K562 (cell line): Measurements from ENCODE around the gene TFE3. TPM values are rescaled to one million over a fixed set of nuclear protein-coding genes. Genes with fewer than 3 reads are reported as not detected.

Experiments
- ATAC-seq: fragments of 200-7000 bp; cut with Tn5 transposase; 3 replicates; pipeline ENCODE4 v1.9.1; 2020; ENCODE audit warnings: moderate library complexity
- BruUV-seq: library from RNA; stranded (reverse); fragments of 400-500 nt; replicated peaks from 2 replicates; lab custom pipeline; 2021; lab: Mats Ljungman, UMichigan
- CTCF ChIA-PET: fragments of 300-600 bp; formaldehyde crosslinking; extraction: SDS; loops from one replicate; lab custom pipeline; 2021; ENCODE audit warnings: low intra/inter-chr PET ratio; lab: Yijun Ruan, JAX
- POLR2A ChIA-PET: fragments of 300-600, 350-650 bp; sonication (Branson Sonifier 250); formaldehyde crosslinking; extraction: SDS; loops from one replicate; lab custom pipeline; 2021; ENCODE audit warnings: antibody characterized with exemption, inconsistent platforms; lab: Yijun Ruan, JAX
- DNase-seq, 4 experiments: peaks; one replicate each; pipeline versions ENCODE4 v3.0.0 to v3.0.0-alpha.2; 2011 to 2018; ENCODE audit warnings: low spot score in 3 of 4, mixed read lengths in 3 of 4; ENCODE audit errors: extremely low read depth in 1 of 4
- FAIRE-seq: peaks from 2 replicates; lab custom pipeline; 2011; peaks lifted over from hg19 to GRCh38; lab: Jason Lieb, UNC
- H2AFZ ChIP-seq: 2 replicates; pipeline ENCODE4 v1.6.0; 2011; ENCODE audit warnings: low read depth, low read length, control low read depth, inconsistent platforms
- H3K27ac ChIP-seq: fragments of 200-600 bp; 3 replicates; pipeline ENCODE4 v1.8.0; 2011; ENCODE audit warnings: low read depth, mild to moderate bottlenecking, control low read depth, inconsistent platforms, low read length, moderate library complexity, mixed read lengths; ENCODE audit errors: extremely low read depth
- H3K27me3 ChIP-seq, 2 experiments: fragments of 300-600 bp in 1 of 2; 2 replicates in 1 of 2; 3 replicates in 1 of 2; pipeline versions ENCODE4 v1.6.0 to v1.8.0; 2011; ENCODE audit warnings: inconsistent platforms in 2 of 2, low read length in 2 of 2, mild to moderate bottlenecking in 1 of 2, mixed read lengths in 1 of 2, moderate library complexity in 1 of 2; ENCODE audit not compliant: control insufficient read depth in 2 of 2, insufficient read depth in 2 of 2
- H3K36me3 ChIP-seq: fragments of 300-600 bp; 3 replicates; pipeline ENCODE4 v1.8.0; 2011; ENCODE audit warnings: mild to moderate bottlenecking, low read length, inconsistent platforms; ENCODE audit not compliant: control insufficient read depth, insufficient read depth
- H3K4me1 ChIP-seq, 2 experiments: fragments of 200-600 bp in 1 of 2; replicated peaks in 1 of 2; 2 replicates in 1 of 2; 3 replicates in 1 of 2; pipeline versions ENCODE4 v1.5.1 to v1.8.0; 2011; ENCODE audit warnings: inconsistent platforms in 2 of 2, low read length in 2 of 2, mild to moderate bottlenecking in 1 of 2, mixed read lengths in 1 of 2, moderate library complexity in 1 of 2; ENCODE audit not compliant: control insufficient read depth in 2 of 2, insufficient read depth in 2 of 2
- H3K4me2 ChIP-seq: 2 replicates; pipeline ENCODE4 v1.6.1; 2011; ENCODE audit warnings: low read length, control low read depth, inconsistent platforms, mixed read lengths; ENCODE audit not compliant: insufficient read depth
- H3K4me3 ChIP-seq: fragments of 200-600 bp; sonication (generic), shearing (Covaris generic); 2 replicates; pipeline ENCODE4 v1.5.1; 2016; ENCODE audit warnings: control low read depth, inconsistent platforms
- H3K79me2 ChIP-seq: fragments of 200-600 bp; 3 replicates; pipeline ENCODE4 v1.8.0; 2011; ENCODE audit warnings: low read length, inconsistent platforms; ENCODE audit not compliant: control insufficient read depth, insufficient read depth
- H3K9ac ChIP-seq, 2 experiments: 2 replicates each; pipeline versions ENCODE4 v1.6.0 to v1.6.1; 2011; ENCODE audit warnings: low read depth in 2 of 2, low read length in 2 of 2, control low read depth in 1 of 2, inconsistent platforms in 1 of 2, mild to moderate bottlenecking in 1 of 2, mixed read lengths in 1 of 2; ENCODE audit not compliant: insufficient read depth in 1 of 2
- H3K9me1 ChIP-seq: one replicate; pipeline ENCODE4 v1.6.0; 2011; ENCODE audit warnings: inconsistent platforms, mild to moderate bottlenecking, low read length, moderate library complexity; ENCODE audit not compliant: control insufficient read depth, insufficient read depth
- H3K9me3 ChIP-seq: replicated peaks from 2 replicates; pipeline ENCODE4 v1.5.1; 2011; ENCODE audit warnings: low read depth, low read length, inconsistent platforms; ENCODE audit not compliant: control insufficient read depth, insufficient read depth
- H4K20me1 ChIP-seq: replicated peaks from 2 replicates; pipeline ENCODE4 v1.6.1; 2011; ENCODE audit warnings: low read length, inconsistent platforms, mixed read lengths; ENCODE audit not compliant: control insufficient read depth, insufficient read depth
- BRF2 ChIP-seq: IDR thresholded peaks from 3 replicates; pipeline ENCODE4 v1.6.1; 2011; ENCODE audit warnings: borderline replicate concordance, mild to moderate bottlenecking; ENCODE audit not compliant: insufficient read length, insufficient read depth
- CEBPG ChIP-seq, 3 experiments: fragments of 200-800 bp in 1 of 3; sonication (Bioruptor generic) in 1 of 3; sonication (generic) in 1 of 3; formaldehyde crosslinking in 1 of 3; IDR thresholded peaks in 2 of 3; conservative IDR thresholded peaks in 1 of 3; 2 replicates each; pipeline versions ENCODE4 v1.6.1 to v1.8.0; 2016 to 2022; ENCODE audit warnings: missing compliant biosample characterization in 2 of 3, missing genetic modification characterization in 2 of 3, mild to moderate bottlenecking in 1 of 3, missing genetic modification reagents in 1 of 3
- CTBP1 ChIP-seq: fragments of 450-650 bp; IDR thresholded peaks from 2 replicates; pipeline ENCODE4 v1.6.1; 2016; ENCODE audit warnings: borderline replicate concordance
- JUND ChIP-seq, 2 experiments: IDR thresholded peaks; 2 replicates in 1 of 2; 3 replicates in 1 of 2; pipeline ENCODE4 v1.6.1; 2011; ENCODE audit warnings: borderline replicate concordance in 2 of 2, low read depth in 2 of 2, low read length in 2 of 2, improper control_type of control experiment in 1 of 2, missing biosample characterization in 1 of 2, missing genetic modification characterization in 1 of 2, missing genetic modification reagents in 1 of 2
- KLF10 ChIP-seq: fragments of 250-450 bp; sonication (Bioruptor Pico); IDR thresholded peaks from 2 replicates; pipeline ENCODE4 v1.6.1; 2021; ENCODE audit warnings: matching md5 sums
- NBN ChIP-seq: fragments of 450-650 bp; IDR thresholded peaks from 2 replicates; pipeline ENCODE4 v1.6.1; 2016; ENCODE audit warnings: low read depth, mild to moderate bottlenecking
- NR2F6 ChIP-seq: fragments of 450-650 bp; formaldehyde crosslinking; IDR thresholded peaks from 2 replicates; pipeline ENCODE4 v1.4.0; 2020; ENCODE audit warnings: mild to moderate bottlenecking
- PKNOX1 ChIP-seq: fragments of 450-650 bp; IDR thresholded peaks from 2 replicates; pipeline ENCODE4 v1.6.1; 2016
- POLR2A ChIP-seq: fragments of 450-650 bp; conservative IDR thresholded peaks from 2 replicates; pipeline ENCODE4 v1.6.1; 2016
- POLR2AphosphoS5 ChIP-seq: IDR thresholded peaks from 2 replicates; pipeline ENCODE4 v1.6.1; 2011; ENCODE audit warnings: mild to moderate bottlenecking, low read depth, low read length, moderate library complexity; ENCODE audit not compliant: control insufficient read depth, insufficient read depth
- ZNF740 ChIP-seq, 3 experiments: fragments of 200-800 bp in 1 of 3; sonication (Bioruptor generic) in 1 of 3; sonication (generic) in 1 of 3; formaldehyde crosslinking in 1 of 3; IDR thresholded peaks; 2 replicates each; pipeline versions ENCODE4 v1.6.1 to v1.8.0; 2016 to 2022; ENCODE audit warnings: mild to moderate bottlenecking in 2 of 3, missing compliant biosample characterization in 2 of 3, missing genetic modification characterization in 2 of 3, missing genetic modification reagents in 1 of 3
- ZNF76 ChIP-seq: fragments of 250-450 bp; sonication (Bioruptor Pico); IDR thresholded peaks from 2 replicates; pipeline ENCODE4 v1.4.0; 2020; ENCODE audit warnings: mild to moderate bottlenecking, moderate library complexity, borderline replicate concordance
- WGBS: fragments of 100-300 bp; shearing (Covaris generic); methylation state at CpG from one replicate; pipeline ENCODE4 v1.1.6; 2016; ENCODE audit warnings: low coverage, mixed read lengths; ENCODE audit not compliant: insufficient coverage; ENCODE audit errors: missing lambda C conversion rate; 5-methylcytosine and 5-hydroxymethylcytosine counted together
- in situ Hi-C: fragments of 300-500 bp; cut with MboI; formaldehyde crosslinking; loops from 4 replicates; pipeline ENCODE4 v1.15.0; 2018; ENCODE audit warnings: inconsistent platforms, mixed read lengths
- intact Hi-C: fragments of 100-400 bp; cut with micrococcal nuclease; formaldehyde crosslinking; loops from 2 replicates; pipeline ENCODE4 v1.14.2; 2022
- polyA plus RNA-seq, 8 experiments: library from polyadenylated mRNA; depleted of rRNA in 4 of 8; stranded (reverse) in 5 of 8; unstranded in 3 of 8; fragments of >200 nt; fragmentation: Nextera tagmentation in 2 of 8; fragmentation: Illumina TruSeq in 1 of 8; extraction: Ambion mirVana in 2 of 8; extraction: Trizol in 1 of 8; gene quantifications; 2 replicates each; pipeline versions ENCODE4 v1.2.1 to v1.2.3, GENCODE V29; 2011 to 2014; ENCODE audit warnings: inconsistent platforms in 1 of 8, missing spikeins in 1 of 8
- total RNA-seq, 7 experiments: library from RNA; depleted of rRNA in 6 of 7; stranded (reverse); fragments of >200 nt in 6 of 7; fragmentation: Illumina TruSeq in 2 of 7; extraction: Trizol in 2 of 7; gene quantifications; 2 replicates each; pipeline versions ENCODE4 v1.2.1 to v1.2.3, GENCODE V29; 2011 to 2021; ENCODE audit warnings: low replicate concordance in 1 of 7
- TF ChIP-seq, protein P1 (sequence below): fragments of 200-800 bp; sonication (Bioruptor generic); IDR thresholded peaks from 2 replicates; pipeline ENCODE4 v1.6.1; 2017; ENCODE audit warnings: missing genetic modification characterization, missing compliant biosample characterization

Gene TFE3
- total and polyA plus RNA-seq, 9 of the 15 experiments (the other 6 are each of a cell fraction or from before 2014, with no cell fraction given), result 1.9 to 20.3 (median 11.9) TPM

- TSS peak; percentile 71 for BruUV-seq
- POLR2A ChIA-PET, result interaction anchor here (0.5 to 1.0 kb wide), 4 partner anchors 39 to 540 kb away, joined by 3 to 4 read pairs (median 3); partner anchors contain the start of gene GRIPAP1
- Histone ChIP-seq H3K27ac (peak overlapping the region; percentile 89), H4K20me1 (no peaks in the 10 kb centered on the region), H3K4me1 (peaks cover 36 to 44% of the 10 kb centered on the region in 2 experiments; a peak in 4 of 5 replicates), H3K4me3 (peak overlapping the region; percentile 97), H3K9me3 (no peaks in the 10 kb centered on the region), H3K27me3 (no peaks in the 10 kb centered on the region), H3K9me1 (no peaks in the 10 kb centered on the region), H2AFZ (no peak overlapping the region), H3K79me2 (peaks cover 36% of the 10 kb centered on the region), H3K4me2 (peak overlapping the region; percentile 86), H3K9ac (peak overlapping the region; percentile 91 to 97; a peak in 3 of 4 replicates), H3K36me3 (peaks cover 28% of the 10 kb centered on the region; the same call in 2 of the 3 replicates)
- intact Hi-C loops, result loop anchor here (2.0 to 5.0 kb wide), 4 partner anchors 40 to 411 kb away; partner anchors contain the start of gene GRIPAP1
- DNase-seq (peak in 2 of 4 experiments; percentile 14 to 38), FAIRE-seq (peak; percentile 84), ATAC-seq (no peak)
- in situ Hi-C loops, result no loop called here
- CTCF ChIA-PET, result no interaction called here
- WGBS, result 7% methylated on average over 9 of the region's 10 CpGs
- no peak for TF ChIP-seq BRF2
- TF ChIP-seq KLF10 (CRISPR knock-in tag), result no peak
- TF ChIP-seq ZNF740 (CRISPR knock-in tag; IDR thresholded peaks at IDR 0.05), result peak; percentile 70
- TF ChIP-seq ZNF740 (tag; IDR thresholded peaks at IDR 0.05), result peak in 1 of 2 experiments; percentile 49; a peak in 1 of 4 replicates
- peak; percentile 23; the same call in 1 of the 2 replicates for TF ChIP-seq NBN
- no peak for TF ChIP-seq ZNF76 (CRISPR knock-in tag)
- peak; percentile 44 for TF ChIP-seq PKNOX1
- TF ChIP-seq CTBP1, result peak; percentile 9; the same call in 1 of the 2 replicates
- TF ChIP-seq NR2F6 (CRISPR knock-in tag), result no peak
- TF ChIP-seq POLR2AphosphoS5, result 0 out of 2 replicates have a peak, but pooled peaks have one; percentile 18
- TF ChIP-seq POLR2A, result 0 out of 2 replicates have a peak, but pooled peaks have one; percentile 23
- peak; percentile 12; the same call in 1 of the 2 replicates for TF ChIP-seq JUND (IDR thresholded peaks at IDR 0.05; ENCODE audit: borderline replicate concordance, low read depth, low read length)
- peak; percentile 47; the same call in 1 of the 3 replicates for TF ChIP-seq JUND (tag; IDR thresholded peaks at IDR 0.05; ENCODE audit: borderline replicate concordance, low read depth, low read length)
- TF ChIP-seq CEBPG (CRISPR knock-in tag; IDR thresholded peaks at IDR 0.05), result no peak
- TF ChIP-seq CEBPG (tag; conservative IDR thresholded peaks at IDR 0.05 in 1 of 2, IDR thresholded peaks at IDR 0.05 in 1 of 2), result peak; percentile 35 to 42; a peak in 1 of 4 replicates
- TF ChIP-seq, protein P1, sequence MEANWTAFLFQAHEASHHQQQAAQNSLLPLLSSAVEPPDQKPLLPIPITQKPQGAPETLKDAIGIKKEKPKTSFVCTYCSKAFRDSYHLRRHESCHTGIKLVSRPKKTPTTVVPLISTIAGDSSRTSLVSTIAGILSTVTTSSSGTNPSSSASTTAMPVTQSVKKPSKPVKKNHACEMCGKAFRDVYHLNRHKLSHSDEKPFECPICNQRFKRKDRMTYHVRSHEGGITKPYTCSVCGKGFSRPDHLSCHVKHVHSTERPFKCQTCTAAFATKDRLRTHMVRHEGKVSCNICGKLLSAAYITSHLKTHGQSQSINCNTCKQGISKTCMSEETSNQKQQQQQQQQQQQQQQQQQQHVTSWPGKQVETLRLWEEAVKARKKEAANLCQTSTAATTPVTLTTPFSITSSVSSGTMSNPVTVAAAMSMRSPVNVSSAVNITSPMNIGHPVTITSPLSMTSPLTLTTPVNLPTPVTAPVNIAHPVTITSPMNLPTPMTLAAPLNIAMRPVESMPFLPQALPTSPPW (CRISPR knock-in tag), result peak; percentile 30; the same call in 1 of the 2 replicates
Measured at GRCh38 chrX:49041744-49042580, 1.2 kb downstream of the TFE3 start.
